HG02642 (cell line): ENCODE measurements around the gene LBR.

Source experiments
- ATAC-seq: cut with Tn5 transposase; IDR thresholded peaks from one replicate; pipeline ENCODE4 v1.9.1; 2021; ENCODE audit warnings: mild to moderate bottlenecking; ENCODE audit not compliant: unreplicated experiment, poor library complexity

Gene LBR

GRCh38 chr1:225446981-225447615 is 19.3 kb upstream of the LBR start:
- ATAC-seq, result no peak

GRCh38 chr1:225446595-225446960 is 18.7 kb upstream of the LBR start:
- no peak for ATAC-seq

GRCh38 chr1:225445639-225446594 is 18.1 kb upstream of the LBR start:
- no peak for ATAC-seq

GRCh38 chr1:225442123-225442505 is 14.3 kb upstream of the LBR start:
- ATAC-seq, result no peak

GRCh38 chr1:225441314-225442122 is 13.7 kb upstream of the LBR start:
- peak; percentile 43 for ATAC-seq

GRCh38 chr1:225440380-225441221 is 12.8 kb upstream of the LBR start:
- ATAC-seq, result no peak

- ATAC-seq, result no peak
Observed at GRCh38 chr1:225437710-225438437, 10.0 kb upstream of the LBR start.

GRCh38 chr1:225435957-225436392 is 8.1 kb upstream of the LBR start:
- peak; percentile 75 for ATAC-seq

GRCh38 chr1:225435487-225435886 is 7.6 kb upstream of the LBR start:
- ATAC-seq, result peak; percentile 28

GRCh38 chr1:225435076-225435475 is 7.2 kb upstream of the LBR start:
- no peak for ATAC-seq

GRCh38 chr1:225434046-225434445 is 6.2 kb upstream of the LBR start:
- ATAC-seq, result no peak

GRCh38 chr1:225431081-225431863 is 3.4 kb upstream of the LBR start:
- no peak for ATAC-seq

- no peak for ATAC-seq
Observed at GRCh38 chr1:225430301-225430700, 2.5 kb upstream of the LBR start.

GRCh38 chr1:225428881-225429455 is 1.1 kb upstream of the LBR start:
- no peak for ATAC-seq

GRCh38 chr1:225428068-225428880 is 436 bp upstream of the LBR start:
- peak; percentile 92 for ATAC-seq

GRCh38 chr1:225426395-225427234 is 1.2 kb downstream of the LBR start:
- no peak for ATAC-seq
